LHCN-M2 (cell line): ENCODE results near the gene BTNL3. TPM values are rescaled to one million over a fixed set of nuclear protein-coding genes. Genes with fewer than 3 reads are reported as not detected.
A peak's percentile ranks its signal among the peaks of the same experiment; 100 is the strongest.
"Not testable (repeated sequence)": the region's sequence is repeated elsewhere in the genome, so short reads cannot be mapped to it uniquely, and the experiment has no call there.

Source experiments
- DNase-seq: peaks from one replicate; pipeline ENCODE4 v3.0.0-alpha.2; 2012; ENCODE audit warnings: low read depth
- polyA plus RNA-seq: library from polyadenylated mRNA; unstranded; fragments of >200 nt; gene quantifications from one replicate; pipeline ENCODE4 v1.2.1, GENCODE V29; 2012; ENCODE audit warnings: missing spikeins
- total RNA-seq: library from RNA; depleted of rRNA; stranded (reverse); fragments of >200 nt; gene quantifications from 2 replicates; pipeline ENCODE4 v1.2.3, GENCODE V29; 2014; rRNA removed

The BTNL3 gene, protein sequence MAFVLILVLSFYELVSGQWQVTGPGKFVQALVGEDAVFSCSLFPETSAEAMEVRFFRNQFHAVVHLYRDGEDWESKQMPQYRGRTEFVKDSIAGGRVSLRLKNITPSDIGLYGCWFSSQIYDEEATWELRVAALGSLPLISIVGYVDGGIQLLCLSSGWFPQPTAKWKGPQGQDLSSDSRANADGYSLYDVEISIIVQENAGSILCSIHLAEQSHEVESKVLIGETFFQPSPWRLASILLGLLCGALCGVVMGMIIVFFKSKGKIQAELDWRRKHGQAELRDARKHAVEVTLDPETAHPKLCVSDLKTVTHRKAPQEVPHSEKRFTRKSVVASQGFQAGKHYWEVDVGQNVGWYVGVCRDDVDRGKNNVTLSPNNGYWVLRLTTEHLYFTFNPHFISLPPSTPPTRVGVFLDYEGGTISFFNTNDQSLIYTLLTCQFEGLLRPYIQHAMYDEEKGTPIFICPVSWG
- not detected in 2 replicates for total RNA-seq
- not detected for polyA plus RNA-seq

DNA sequence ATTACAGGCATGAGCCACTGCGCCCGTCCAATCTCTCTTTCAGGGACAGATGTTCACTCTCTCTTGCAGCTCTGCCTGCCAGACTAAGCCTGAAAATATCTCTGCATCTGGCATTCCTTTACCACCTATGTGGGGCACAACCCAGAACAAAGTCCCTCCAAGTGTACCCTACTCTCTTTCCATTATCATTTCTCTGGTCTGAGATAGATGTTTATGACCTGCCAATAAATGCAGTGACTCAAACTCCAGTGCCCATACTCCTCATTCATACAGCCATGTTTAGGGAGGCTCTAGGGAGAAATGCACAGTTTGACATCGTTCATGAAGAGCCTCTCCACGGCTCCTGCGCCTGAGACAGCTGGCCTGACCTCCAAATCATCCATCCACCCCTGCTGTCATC, at the start of gene BTNL3:
TSS of gene BTNL3 (plus strand) at position 255 of the 400 bp plus-strand sequence. CDS start 183 bp downstream, outside the sequence.
- DNase-seq = no peak

DNA sequence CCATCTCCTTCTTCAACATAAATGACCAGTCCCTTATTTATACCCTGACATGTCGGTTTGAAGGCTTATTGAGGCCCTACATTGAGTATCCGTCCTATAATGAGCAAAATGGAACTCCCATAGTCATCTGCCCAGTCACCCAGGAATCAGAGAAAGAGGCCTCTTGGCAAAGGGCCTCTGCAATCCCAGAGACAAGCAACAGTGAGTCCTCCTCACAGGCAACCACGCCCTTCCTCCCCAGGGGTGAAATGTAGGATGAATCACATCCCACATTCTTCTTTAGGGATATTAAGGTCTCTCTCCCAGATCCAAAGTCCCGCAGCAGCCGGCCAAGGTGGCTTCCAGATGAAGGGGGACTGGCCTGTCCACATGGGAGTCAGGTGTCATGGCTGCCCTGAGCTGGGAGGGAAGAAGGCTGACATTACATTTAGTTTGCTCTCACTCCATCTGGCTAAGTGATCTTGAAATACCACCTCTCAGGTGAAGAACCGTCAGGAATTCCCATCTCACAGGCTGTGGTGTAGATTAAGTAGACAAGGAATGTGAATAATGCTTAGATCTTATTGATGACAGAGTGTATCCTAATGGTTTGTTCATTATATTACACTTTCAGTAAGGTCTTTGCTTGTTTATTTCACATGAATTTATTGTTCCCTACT, 38.2 kb upstream of the BTNL3 start:
- peak; percentile 6 for DNase-seq

DNA sequence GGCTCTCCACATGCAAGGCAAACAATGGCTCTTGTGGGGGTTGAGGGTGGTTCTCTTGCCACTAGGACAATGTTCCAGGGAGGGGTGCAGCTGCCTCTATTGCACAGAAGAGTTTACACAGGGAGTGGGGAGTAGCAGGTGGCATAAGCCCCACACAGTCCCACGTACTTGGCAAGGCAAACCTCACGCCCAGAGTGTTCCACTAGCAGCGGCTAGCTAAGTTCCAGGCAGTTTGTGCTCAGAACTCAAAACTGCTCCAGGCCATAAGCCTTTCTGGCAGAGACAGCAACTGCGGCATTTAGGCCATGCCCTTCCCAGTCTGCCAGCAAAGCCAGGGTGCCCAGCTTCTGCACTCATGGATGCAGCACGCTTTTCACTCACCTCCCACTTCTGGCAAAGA, 29.0 kb upstream of the BTNL3 start:
- DNase-seq = no peak

DNA sequence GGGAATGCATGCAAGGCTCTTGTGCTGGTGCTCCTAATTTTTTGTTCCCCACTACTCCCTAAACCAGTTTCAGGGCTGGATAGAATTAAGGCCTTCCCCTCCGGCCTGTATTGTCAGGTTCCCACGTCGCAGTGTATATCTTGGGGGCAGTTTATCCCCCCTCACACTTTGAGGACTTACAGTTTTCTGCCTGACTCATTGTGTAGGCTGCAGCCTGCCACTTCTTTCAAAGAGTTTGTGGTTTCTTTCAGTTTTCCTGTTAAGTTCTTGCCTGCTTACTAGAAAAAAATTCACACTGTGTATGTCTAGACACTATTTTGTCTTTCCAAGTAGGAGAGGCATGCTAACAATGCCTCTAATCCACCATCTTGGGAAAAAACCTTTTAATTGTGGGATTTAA, 28.4 kb upstream of the BTNL3 start:
- peak; percentile 1 for DNase-seq

DNA sequence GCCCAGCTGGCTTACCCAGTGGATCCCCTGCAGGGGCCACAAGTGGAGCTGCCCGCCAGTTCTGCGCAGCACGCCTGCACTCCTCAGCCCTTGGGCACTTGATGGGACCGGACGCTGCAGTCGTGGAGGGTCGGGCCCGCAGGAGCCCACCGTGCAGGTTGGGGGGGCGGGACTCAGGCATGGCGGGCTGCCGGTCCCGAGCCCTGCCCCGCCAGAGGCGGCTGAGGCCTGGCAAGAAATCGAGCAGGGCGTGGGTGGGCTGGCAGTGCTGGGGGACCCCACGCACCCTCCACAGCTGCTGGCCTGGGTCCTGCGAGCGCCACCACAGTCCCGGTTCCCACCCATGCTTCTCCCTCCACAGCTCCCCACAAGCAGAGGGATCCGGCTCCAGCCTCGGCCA, 19.2 kb upstream of the BTNL3 start:
- DNase-seq = no peak

DNA sequence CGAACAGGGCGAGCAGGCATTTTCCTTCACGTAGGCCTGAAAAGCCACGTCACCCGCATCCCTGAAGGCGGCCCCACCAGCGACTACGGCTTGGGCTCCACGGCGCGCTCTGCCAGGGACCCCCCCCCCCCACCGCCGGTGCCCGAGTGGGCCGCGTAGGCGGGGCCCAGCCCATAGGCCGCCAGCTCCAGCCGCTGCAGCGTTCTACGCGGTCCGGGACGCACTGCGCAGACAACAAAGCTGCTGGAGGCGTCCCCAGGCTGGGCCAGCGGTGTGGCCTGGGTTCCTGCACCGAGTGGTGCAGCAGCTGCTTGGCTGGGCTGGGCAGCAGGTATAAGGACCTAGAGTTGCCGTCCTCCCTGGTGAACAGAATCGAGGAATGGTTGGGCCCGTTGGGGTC, 18.3 kb upstream of the BTNL3 start:
- no peak for DNase-seq

DNA sequence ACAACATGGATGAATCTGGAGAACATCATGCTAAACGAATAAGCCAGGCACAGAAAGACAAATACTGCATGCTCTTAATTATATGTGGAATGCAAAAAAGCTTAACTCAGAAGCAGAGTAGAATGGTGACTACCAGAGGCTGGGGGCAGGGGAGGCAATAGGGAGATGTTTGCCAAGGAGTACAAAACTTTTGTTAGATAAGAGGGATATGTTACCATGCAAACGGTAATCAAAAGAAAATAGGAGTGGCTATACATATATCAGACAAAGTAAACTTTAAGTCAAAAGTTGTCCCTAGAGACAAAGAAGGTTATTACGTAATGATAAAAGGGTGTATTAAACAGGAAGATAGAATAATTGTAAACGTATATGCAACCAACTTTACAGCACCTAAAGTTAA, 17.8 kb upstream of the BTNL3 start:
- DNase-seq = no peak

DNA sequence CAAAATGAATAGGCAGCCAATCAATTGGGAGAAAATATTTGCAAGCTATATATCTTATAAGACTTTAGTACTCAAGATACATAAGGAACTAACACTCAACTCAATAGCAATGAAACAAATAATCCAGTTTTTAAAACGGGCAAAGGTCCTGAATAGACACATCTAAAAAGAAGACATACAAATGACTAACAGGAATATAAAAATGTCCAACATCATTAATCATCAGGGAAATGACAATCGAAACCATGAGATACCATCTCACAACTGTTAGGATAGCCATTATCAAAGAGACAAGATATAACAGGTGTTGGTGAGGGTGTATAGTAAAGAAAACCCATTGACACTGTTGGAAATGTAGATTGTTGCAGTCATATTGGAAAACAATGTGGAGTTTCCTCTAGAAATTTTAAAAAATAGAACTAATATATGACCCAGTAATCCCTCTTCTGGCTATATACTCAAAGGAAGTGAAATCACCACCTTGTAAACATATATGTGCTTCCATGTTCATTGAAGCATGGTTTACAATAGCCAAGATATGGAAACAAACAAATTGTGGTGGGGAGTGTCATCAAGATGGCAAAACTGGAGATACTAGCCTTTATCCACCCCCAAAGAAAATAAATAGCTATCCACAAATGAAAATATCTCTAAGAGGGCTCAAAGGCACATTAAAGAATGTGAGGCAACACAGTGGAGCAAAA, 13.9 kb upstream of the BTNL3 start:
- no peak for DNase-seq

DNA sequence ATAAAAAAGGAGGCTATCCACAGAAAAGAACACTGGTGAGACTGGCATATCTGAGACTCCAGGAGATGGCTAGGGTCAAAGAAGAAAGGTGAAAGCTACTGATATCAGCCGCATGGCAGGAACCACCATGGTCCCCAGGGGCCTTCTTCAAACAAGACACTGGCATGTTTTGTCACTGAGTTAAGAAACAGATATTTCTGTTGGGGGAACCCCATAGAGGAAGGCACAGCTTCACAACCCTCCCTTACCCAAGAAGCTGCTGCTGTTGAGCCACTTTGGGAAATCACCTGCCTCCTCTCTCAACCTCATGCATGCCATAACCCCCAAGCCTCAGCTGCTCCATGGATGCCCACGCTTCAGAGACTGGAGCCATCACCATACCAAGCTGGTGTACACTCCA, 13.3 kb upstream of the BTNL3 start:
- no peak for DNase-seq

DNA sequence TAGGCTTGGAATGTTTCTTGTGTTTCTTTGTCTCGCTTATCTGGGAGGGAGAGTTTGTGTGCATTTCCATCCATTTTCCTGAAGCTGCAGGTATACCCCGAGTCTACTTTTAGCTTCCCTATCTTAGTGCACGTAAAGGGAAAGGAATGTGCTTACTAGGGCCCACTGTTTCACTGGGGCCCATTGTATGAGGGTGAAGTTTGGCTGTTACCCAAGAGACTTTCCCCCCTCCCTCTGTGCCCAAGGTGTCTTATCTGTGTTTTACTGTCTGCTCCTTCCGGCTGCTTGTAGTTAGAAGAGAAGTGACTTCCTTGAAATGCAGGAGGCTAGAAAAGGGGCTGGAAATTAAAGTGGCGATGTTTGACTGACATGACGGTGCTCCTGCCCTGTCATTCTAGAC, 12.1 kb upstream of the BTNL3 start:
- no peak for DNase-seq

DNA sequence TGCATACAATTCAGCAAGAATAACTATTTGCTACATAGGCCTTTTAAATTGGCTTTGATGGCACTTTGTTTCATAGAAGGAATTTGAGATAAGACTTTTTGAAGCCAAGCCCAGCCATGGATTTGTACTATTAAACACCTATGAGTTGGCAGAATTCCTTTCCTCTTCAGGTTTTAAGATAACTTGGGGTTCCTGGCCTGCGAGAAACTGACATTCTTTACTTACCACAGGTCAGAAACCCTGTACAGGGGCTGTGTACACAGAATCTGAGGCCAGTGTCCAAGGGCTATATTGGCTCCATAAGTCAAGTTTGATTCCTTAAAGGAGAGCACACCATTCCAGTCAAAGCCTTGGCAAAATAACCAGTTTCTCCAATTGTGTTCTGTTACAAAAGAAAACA, 10.8 kb upstream of the BTNL3 start:
- no peak for DNase-seq

DNA sequence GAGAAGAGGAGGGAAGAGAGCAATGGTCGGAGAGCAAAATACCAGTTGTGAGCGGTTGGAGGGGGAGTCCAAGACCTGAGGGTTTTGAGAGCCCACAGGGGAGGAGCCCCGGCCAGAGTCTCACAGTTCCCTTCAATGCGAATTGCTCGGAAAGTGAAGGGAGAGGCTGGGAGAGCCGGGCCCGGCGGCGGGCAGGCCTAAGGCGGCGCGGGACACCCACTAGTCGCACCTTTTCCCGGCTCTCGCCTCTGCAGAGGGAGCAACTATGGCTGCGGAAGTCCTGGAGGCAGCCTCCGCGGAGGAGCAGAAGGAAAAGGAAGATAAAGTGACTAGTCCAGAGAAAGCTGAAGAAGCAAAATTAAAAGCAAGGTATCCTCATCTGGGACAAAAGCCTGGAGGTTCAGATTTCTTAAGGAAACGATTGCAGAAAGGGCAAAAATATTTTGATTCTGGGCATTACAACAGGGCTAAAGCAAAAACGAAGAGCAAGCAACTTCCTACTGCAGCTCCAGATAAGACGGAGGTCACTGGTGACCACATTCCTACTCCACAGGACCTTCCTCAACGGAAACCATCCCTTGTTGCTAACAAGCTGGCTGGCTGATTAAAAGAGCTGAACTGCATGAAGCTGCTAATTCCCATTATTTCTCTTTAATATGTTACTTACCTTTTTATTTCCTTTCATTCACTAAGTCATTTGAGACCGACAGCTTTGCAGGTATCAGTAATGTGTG, 6.5 kb upstream of the BTNL3 start:
- no peak for DNase-seq

DNA sequence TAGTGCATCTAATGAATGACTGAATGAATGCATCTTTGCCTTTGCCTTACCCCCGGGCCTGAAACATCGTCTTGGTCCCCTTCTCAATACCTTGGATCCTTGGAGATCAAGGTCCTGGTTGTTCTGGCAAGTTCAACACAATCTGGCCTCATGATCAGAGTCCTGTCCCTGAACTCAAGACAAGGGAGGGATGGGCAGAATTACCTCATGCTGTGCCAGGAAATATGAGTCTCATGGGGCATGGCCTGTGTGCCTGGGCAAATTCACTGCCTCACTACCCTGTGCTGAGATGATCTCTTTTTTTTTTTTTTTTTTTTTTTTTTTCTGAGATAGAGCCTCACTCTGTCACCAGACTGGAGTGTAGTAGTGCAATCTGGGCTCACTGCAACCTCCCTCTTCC, 630 bp upstream of the BTNL3 start:
- no peak for DNase-seq

DNA sequence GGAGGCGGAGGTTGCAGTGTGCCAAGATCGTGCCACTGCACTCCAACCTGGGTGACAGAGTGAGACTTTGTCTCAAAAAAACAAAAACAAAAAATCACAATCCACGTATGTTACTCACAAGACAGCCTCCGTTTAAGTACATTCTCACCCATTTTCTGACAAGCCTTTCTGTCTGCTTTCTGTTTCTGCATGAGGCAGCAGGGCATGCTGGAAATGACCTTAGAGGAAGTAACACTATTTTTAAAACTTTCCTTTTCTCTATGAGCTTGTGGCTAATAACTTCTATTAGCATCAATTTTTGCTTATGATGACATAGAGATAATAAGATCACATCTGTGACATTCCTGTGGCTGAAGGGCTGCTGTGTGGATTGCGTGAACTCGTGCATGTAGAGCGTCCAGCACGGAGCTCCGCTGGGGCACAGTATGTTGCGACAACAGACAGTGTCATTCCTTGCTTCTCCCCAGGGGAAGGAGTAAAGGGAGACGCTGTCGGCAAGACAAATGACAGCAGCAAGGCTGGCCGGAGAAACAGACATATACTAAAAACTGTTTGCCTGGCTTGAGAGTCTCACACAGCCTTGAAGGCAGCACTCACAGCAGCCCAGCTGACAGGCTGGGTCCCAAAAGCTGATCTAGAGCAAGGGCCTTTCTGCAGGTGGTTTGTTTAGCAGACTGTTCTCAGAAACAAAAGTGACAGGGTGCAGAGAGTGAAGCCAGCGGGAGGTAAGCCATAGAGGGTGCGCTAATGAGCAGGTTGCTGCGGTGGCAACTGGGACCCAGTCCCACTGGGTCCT, 1.6 kb downstream of the BTNL3 start:
- no peak for DNase-seq

DNA sequence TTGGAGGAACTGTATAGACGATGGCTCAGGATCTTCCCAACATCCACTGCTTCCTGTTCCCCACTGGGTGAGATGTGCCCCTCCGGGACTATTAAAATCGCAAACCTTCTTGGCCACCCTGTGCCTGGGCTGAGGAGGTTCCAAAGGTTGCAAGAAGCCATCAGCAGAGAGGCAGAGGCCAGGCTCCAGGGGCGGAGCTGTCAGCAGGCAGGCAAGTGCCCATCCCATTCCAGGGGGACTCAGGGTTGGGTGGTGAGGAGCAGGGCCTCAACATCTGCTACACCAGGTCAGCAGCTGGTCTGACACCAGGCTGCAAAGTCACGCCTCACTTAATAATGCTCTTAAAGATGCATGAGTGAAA, 2.2 kb downstream of the BTNL3 start:
- no peak for DNase-seq

DNA sequence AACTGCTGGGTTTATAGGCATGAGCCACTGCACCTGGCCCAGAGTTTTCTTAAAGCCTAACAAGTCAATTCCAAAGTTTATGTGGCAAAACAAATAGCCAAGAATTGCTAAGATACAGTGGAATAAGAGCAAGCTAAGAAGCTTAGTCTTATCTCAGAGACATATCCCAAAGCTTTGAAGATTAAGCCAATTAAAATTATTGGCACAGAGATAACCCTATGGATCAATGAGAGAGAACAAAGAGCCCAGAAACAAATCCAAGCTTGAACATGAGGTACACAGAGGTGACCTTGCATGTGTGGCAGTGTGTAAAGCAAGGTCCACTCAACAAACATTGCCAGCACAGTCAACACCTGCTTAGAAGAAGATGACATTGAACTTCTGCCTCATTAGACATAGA, 13.3 kb downstream of the BTNL3 start:
- DNase-seq = no peak

DNA sequence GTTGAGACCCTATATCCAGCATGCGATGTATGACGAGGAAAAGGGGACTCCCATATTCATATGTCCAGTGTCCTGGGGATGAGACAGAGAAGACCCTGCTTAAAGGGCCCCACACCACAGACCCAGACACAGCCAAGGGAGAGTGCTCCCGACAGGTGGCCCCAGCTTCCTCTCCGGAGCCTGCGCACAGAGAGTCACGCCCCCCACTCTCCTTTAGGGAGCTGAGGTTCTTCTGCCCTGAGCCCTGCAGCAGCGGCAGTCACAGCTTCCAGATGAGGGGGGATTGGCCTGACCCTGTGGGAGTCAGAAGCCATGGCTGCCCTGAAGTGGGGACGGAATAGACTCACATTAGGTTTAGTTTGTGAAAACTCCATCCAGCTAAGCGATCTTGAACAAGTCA, 17.1 kb downstream of the BTNL3 start:
- DNase-seq = no peak

DNA sequence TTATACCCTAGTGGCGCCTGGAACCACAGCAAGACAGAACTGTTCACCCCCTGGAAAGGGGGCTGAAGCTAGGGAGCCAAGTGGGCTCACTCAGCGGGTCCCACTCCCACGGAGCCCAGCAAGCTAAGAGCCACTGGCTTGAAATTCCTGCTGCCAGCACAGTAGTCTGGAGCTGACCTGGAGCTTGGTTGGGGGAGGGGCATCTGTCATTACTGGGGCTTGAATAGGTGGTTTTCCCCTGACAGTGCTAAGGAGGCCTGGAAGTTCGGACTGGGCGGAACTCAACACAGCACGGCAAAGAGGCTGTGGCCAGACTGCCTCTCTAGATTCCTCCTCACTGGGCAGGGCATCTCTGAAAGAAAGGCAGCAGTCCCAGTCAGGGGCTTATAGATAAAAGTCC, 19.5 kb downstream of the BTNL3 start:
- no peak for DNase-seq

DNA sequence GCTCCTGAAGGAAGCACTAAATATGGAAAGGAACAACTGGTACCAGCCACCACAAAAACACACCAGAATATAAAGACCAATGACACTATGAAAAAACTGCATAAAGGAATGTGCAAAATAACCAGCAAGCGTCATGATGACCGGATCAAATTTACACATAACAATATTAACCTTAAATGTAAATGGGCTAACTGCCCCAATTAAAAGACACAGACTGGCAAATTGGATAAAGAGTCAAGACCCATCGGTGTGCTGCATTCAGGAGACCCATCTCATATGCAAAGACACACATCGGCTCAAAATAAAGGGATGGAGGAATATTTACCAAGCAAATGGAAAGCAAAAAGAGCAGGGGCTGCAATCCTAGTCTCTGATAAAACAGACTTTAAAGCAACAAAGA, 21.4 kb downstream of the BTNL3 start:
- not testable (repeated sequence) for DNase-seq

DNA sequence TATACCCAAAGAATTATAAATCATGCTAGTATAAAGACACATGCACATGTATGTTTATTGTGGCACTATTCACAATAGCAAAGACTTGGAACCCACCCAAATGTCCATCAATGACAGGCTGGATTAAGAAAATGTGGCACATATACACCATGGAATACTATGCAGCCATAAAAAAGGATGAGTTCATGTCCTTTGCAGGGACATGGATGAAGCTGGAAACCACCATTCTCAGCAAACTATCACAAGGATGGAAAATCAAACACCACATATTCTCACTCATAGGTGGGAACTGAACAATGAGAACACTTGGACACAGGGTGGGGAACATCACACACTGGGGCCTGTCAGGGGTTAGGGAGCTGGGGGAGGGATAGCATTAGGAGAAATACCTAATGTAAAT, 26.0 kb downstream of the BTNL3 start:
- not testable (repeated sequence) for DNase-seq

DNA sequence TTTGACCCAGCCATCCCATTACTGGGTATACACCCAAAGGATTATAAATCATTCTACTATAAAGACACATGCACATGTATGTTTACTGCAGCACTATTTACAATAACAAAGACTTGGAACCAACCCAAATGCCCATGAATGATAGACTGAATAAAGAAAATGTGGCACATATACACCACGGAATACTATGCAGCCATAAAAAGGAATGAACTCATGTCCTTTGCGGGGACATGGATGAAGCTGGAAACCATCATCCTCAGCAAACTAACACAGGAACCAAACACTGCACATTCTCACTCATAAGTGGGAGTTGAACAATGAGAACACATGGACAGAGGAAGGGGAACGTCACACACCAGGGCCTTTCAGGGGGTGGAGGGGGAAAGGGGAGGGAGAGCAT, 28.8 kb downstream of the BTNL3 start:
- DNase-seq = not testable (repeated sequence)
